H1 (cell line): ENCODE measurements around the gene NUMB. TPM values are rescaled to one million over a fixed set of nuclear protein-coding genes. Genes with fewer than 3 reads are reported as not detected.

ENCODE experiments used
- CTCF ChIA-PET: fragments of 300-600 bp; sonication (Branson Sonifier 250); formaldehyde crosslinking; loops from one replicate; lab custom pipeline; 2021; ENCODE audit not compliant: partially characterized antibody; lab: Charles Lee
- POLR2A ChIA-PET: fragments of 300-600 bp; sonication (Branson Sonifier 250); formaldehyde crosslinking; loops from one replicate; lab custom pipeline; 2021; ENCODE audit warnings: inconsistent platforms; ENCODE audit not compliant: partially characterized antibody; lab: Charles Lee
- DNase-seq, 2 experiments: peaks; one replicate each; pipeline versions ENCODE4 v3.0.0 to v3.0.0-alpha.2; 2010 to 2022; ENCODE audit warnings: low spot score in 2 of 2, low read depth in 1 of 2, mixed read lengths in 1 of 2
- FAIRE-seq: peaks from 2 replicates; lab custom pipeline; 2011; peaks lifted over from hg19 to GRCh38; lab: Jason Lieb, UNC
- H2AFZ ChIP-seq: 2 replicates; pipeline ENCODE4 v1.8.1; 2012; ENCODE audit warnings: low read length, inconsistent platforms
- H2AK5ac ChIP-seq: 2 replicates; pipeline ENCODE4 v1.6.1; 2013; ENCODE audit warnings: low read depth, low read length
- H2BK120ac ChIP-seq: replicated peaks from 2 replicates; pipeline ENCODE3; 2013; ENCODE audit warnings: low read depth, low read length, inconsistent platforms
- H2BK12ac ChIP-seq: 2 replicates; pipeline ENCODE4 v1.6.1; 2013; ENCODE audit warnings: low read depth, low read length
- H2BK15ac ChIP-seq: 2 replicates; pipeline ENCODE4 v1.6.1; 2013; ENCODE audit warnings: low read length
- H2BK20ac ChIP-seq: 2 replicates; pipeline ENCODE4 v1.6.1; 2013; ENCODE audit warnings: low read length
- H2BK5ac ChIP-seq: 2 replicates; pipeline ENCODE4 v1.6.1; 2013; ENCODE audit warnings: low read depth, low read length
- H3K14ac ChIP-seq: 2 replicates; pipeline ENCODE4 v1.6.1; 2013; ENCODE audit warnings: inconsistent platforms; ENCODE audit not compliant: insufficient read length
- H3K18ac ChIP-seq: 2 replicates; pipeline ENCODE4 v1.6.1; 2013; ENCODE audit warnings: low read length; ENCODE audit errors: extremely low read depth
- H3K23ac ChIP-seq: 2 replicates; pipeline ENCODE4 v1.6.1; 2013; ENCODE audit warnings: inconsistent platforms; ENCODE audit not compliant: insufficient read length
- H3K23me2 ChIP-seq: 2 replicates; pipeline ENCODE4 v1.6.1; 2013; ENCODE audit warnings: low read depth, low read length
- H3K27ac ChIP-seq: 2 replicates; pipeline ENCODE4 v1.6.1; 2011; ENCODE audit warnings: low read depth, low read length, inconsistent platforms
- H3K27me3 ChIP-seq, 4 experiments: replicated peaks in 1 of 4; 1 replicate in 1 of 4; 2 replicates in 3 of 4; pipeline versions ENCODE4 v1.6.1 to v1.8.1; 2011 to 2013; ENCODE audit warnings: low read length in 3 of 4, mild to moderate bottlenecking in 3 of 4, inconsistent platforms in 2 of 4, mixed read lengths in 2 of 4, moderate library complexity in 1 of 4; ENCODE audit not compliant: control insufficient read depth in 3 of 4, insufficient read depth in 3 of 4; ENCODE audit errors: extremely low read depth in 1 of 4
- H3K36me3 ChIP-seq, 4 experiments: 2 replicates each; pipeline versions ENCODE4 v1.6.1 to v1.8.1; 2011 to 2013; ENCODE audit warnings: mild to moderate bottlenecking in 4 of 4, low read length in 3 of 4, moderate library complexity in 2 of 4, control low read depth in 1 of 4, inconsistent platforms in 1 of 4; ENCODE audit not compliant: insufficient read depth in 4 of 4, control insufficient read depth in 2 of 4
- H3K4ac ChIP-seq: replicated peaks from 2 replicates; pipeline ENCODE3; 2013; ENCODE audit warnings: low read length, low read depth, mixed read lengths, inconsistent platforms; ENCODE audit not compliant: insufficient read length
- H3K4me1 ChIP-seq, 4 experiments: replicated peaks in 1 of 4; 1 replicate in 1 of 4; 2 replicates in 3 of 4; pipeline versions ENCODE4 v1.6.1 to v1.8.1; 2011 to 2013; ENCODE audit warnings: low read length in 3 of 4, inconsistent platforms in 2 of 4, mixed read lengths in 1 of 4; ENCODE audit not compliant: insufficient read depth in 4 of 4, control insufficient read depth in 3 of 4
- H3K4me2 ChIP-seq, 2 experiments: 2 replicates each; pipeline versions ENCODE4 v1.6.1 to v1.8.1; 2011 to 2013; ENCODE audit warnings: low read depth in 2 of 2, low read length in 2 of 2, control low read depth in 1 of 2, inconsistent platforms in 1 of 2, mild to moderate bottlenecking in 1 of 2; ENCODE audit not compliant: insufficient read depth in 1 of 2
- H3K4me3 ChIP-seq, 4 experiments: fragments of 200-600, 300-600 bp in 1 of 4; sonication (generic), shearing (Covaris generic), sonication (Bioruptor Twin) in 1 of 4; 2 replicates each; pipeline versions ENCODE4 v1.5.1 to v1.8.1; 2011 to 2016; ENCODE audit warnings: low read length in 4 of 4, low read depth in 3 of 4, control low read depth in 2 of 4, inconsistent platforms in 2 of 4, mild to moderate bottlenecking in 2 of 4, mixed read lengths in 1 of 4, moderate library complexity in 1 of 4; ENCODE audit not compliant: insufficient read depth in 2 of 4; ENCODE audit errors: extremely low read depth in 1 of 4
- H3K56ac ChIP-seq: replicated peaks from 2 replicates; pipeline ENCODE3; 2013; ENCODE audit warnings: low read depth, mild to moderate bottlenecking, mixed read lengths, low read length, inconsistent platforms; ENCODE audit not compliant: insufficient read length
- H3K79me1 ChIP-seq: 2 replicates; pipeline ENCODE4 v1.6.1; 2013; ENCODE audit warnings: low read depth, low read length, control low read depth
- H3K79me2 ChIP-seq, 2 experiments: 2 replicates each; pipeline versions ENCODE4 v1.6.1 to v1.8.1; 2012 to 2013; ENCODE audit warnings: low read length in 2 of 2, mild to moderate bottlenecking in 2 of 2, inconsistent platforms in 1 of 2; ENCODE audit not compliant: insufficient read depth in 2 of 2, control insufficient read depth in 1 of 2
- H3K9ac ChIP-seq, 4 experiments: replicated peaks in 1 of 4; 1 replicate in 1 of 4; 2 replicates in 3 of 4; pipeline versions ENCODE4 v1.6.1 to v1.8.1; 2011 to 2013; ENCODE audit warnings: low read depth in 3 of 4, low read length in 3 of 4, control low read depth in 2 of 4, mild to moderate bottlenecking in 2 of 4, moderate library complexity in 2 of 4, inconsistent platforms in 1 of 4; ENCODE audit errors: extremely low read depth in 1 of 4
- H3K9me3 ChIP-seq, 2 experiments: 2 replicates each; pipeline versions ENCODE4 v1.6.1 to v1.8.1; 2012 to 2013; ENCODE audit warnings: mild to moderate bottlenecking in 2 of 2, moderate library complexity in 2 of 2, control low read depth in 1 of 2, inconsistent platforms in 1 of 2, low read depth in 1 of 2, low read length in 1 of 2, mixed read lengths in 1 of 2; ENCODE audit not compliant: insufficient read depth in 2 of 2
- H4K20me1 ChIP-seq, 2 experiments: replicated peaks in 1 of 2; 2 replicates each; pipeline versions ENCODE3 to v1.8.1; 2011 to 2013; ENCODE audit warnings: inconsistent platforms in 2 of 2, low read length in 2 of 2, mild to moderate bottlenecking in 1 of 2; ENCODE audit not compliant: insufficient read depth in 2 of 2, control insufficient read depth in 1 of 2
- H4K5ac ChIP-seq: 2 replicates; pipeline ENCODE4 v1.6.1; 2013; ENCODE audit warnings: low read length, low read depth, mixed read lengths, inconsistent platforms; ENCODE audit not compliant: insufficient read length
- H4K8ac ChIP-seq: 2 replicates; pipeline ENCODE4 v1.8.0; 2013; ENCODE audit warnings: mild to moderate bottlenecking, moderate library complexity, low read length, inconsistent platforms; ENCODE audit not compliant: insufficient read depth; ENCODE audit errors: extremely low read depth
- H4K91ac ChIP-seq: replicated peaks from 2 replicates; pipeline ENCODE3; 2013; ENCODE audit warnings: low read length, mixed read lengths, inconsistent platforms; ENCODE audit not compliant: insufficient read length
- CBX8 ChIP-seq: fragments of 300-800, 300-1000 bp; sonication (generic); IDR thresholded peaks from 2 replicates; pipeline ENCODE4 v1.7.1; 2016; ENCODE audit warnings: low read depth, low read length, borderline replicate concordance
- KDM1A ChIP-seq: fragments of 200-600, 300-600 bp; sonication (generic); IDR thresholded peaks from 2 replicates; pipeline ENCODE4 v1.7.1; 2016; ENCODE audit warnings: mild to moderate bottlenecking, low read length, borderline replicate concordance
- SP2 ChIP-seq: IDR thresholded peaks from 2 replicates; pipeline ENCODE4 v1.6.1; 2012; ENCODE audit warnings: mild to moderate bottlenecking, low read length, inconsistent platforms
- WGBS, 2 experiments: shearing (Covaris generic) in 1 of 2; methylation state at CpG; one replicate each; pipeline versions ENCODE4 v1.1.6 to v1.1.7; 2013 to 2015; ENCODE audit warnings: low lambda C conversion rate in 2 of 2, mixed read lengths in 2 of 2, inconsistent platforms in 1 of 2, low coverage in 1 of 2, missing lambda C conversion rate in 1 of 2; ENCODE audit not compliant: insufficient replicate concordance in 2 of 2, insufficient coverage in 1 of 2, insufficient read length in 1 of 2; ENCODE audit errors: extremely low coverage in 1 of 2, missing lambda C conversion rate in 1 of 2; 5-methylcytosine and 5-hydroxymethylcytosine counted together
- polyA plus RNA-seq, 7 experiments: library from polyadenylated mRNA; depleted of rRNA in 3 of 7; stranded (reverse) in 5 of 7; unstranded in 2 of 7; fragments of >200 nt in 5 of 7; fragments of 200-250 nt in 2 of 7; gene quantifications; 1 replicate in 5 of 7; 2 replicates in 1 of 7; 4 replicates in 1 of 7; pipeline versions ENCODE4 v1.2.1 to v1.2.3, GENCODE V29; 2011 to 2013; ENCODE audit warnings: missing spikeins in 2 of 7, mixed read lengths in 2 of 7
- total RNA-seq: library from RNA; stranded (reverse); fragmentation: NEBNext Ultra II Directional; extraction: Animal tissue kit (Norgen Biotek cat#: 25700); gene quantifications from 2 replicates; pipeline ENCODE4 v1.2.1, GENCODE V29; 2021

The NUMB gene
- total and polyA plus RNA-seq, 2 of the 8 experiments (the other 6 are each of a cell fraction or from before 2014, with no cell fraction given), result 54.3 to 78.1 TPM

DNA sequence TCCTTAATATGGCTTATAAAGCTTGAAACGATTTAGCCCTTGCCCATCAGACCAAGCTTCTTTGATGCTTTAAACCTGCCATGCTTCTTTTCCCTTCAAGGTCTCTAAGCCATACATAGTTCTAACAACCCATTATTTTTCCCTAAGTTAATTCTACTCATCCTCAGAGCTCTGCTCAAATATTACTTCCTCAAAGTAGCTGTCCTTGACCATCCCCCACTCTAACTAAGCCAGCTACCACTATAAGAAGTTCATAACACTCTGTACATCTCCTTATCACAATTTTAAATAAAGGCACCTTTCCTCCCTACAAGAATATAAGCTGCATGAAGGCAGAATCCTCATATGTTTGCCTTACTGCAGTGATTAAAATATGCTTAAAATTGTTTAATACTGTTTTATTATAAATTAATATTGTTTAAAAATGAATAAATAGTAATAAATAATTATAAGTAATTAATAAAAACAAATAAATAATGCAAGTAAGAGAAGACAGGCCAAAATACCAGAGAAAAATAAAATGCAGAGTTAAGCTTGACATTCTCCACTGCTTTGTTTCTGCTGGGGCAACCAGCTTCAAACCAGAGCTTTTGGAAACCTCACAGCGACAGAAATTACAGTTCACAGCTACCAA lies 76.8 kb downstream of the NUMB start:
- ChIA-PET CTCF (interaction anchor here (1.2 kb wide), 1 partner anchor 90 kb away, joined by 3 read pairs; no protein-coding TSS in a partner anchor), POLR2A (no interaction called here)
- Histone ChIP-seq H4K5ac (no peak overlapping the region), H3K79me1 (no peaks in the 10 kb centered on the region), H3K79me2 (peaks cover 0 to 10% of the 10 kb centered on the region in 2 experiments; a peak in 2 of 4 replicates), H4K20me1 (peaks cover 0 to 2% of the 10 kb centered on the region in 2 experiments), H2BK12ac (no peak overlapping the region), H2BK20ac (no peak overlapping the region), H3K27ac (no peak overlapping the region), H3K36me3 (no peaks in the 10 kb centered on the region), H2BK5ac (no peak overlapping the region), H4K91ac (no peak overlapping the region), H2AK5ac (no peak overlapping the region), H3K18ac (no peak overlapping the region), H3K9ac (no peak overlapping the region), H3K4me2 (no peak overlapping the region), H2BK15ac (no peak overlapping the region), H3K23ac (no peak overlapping the region), H4K8ac (no peak overlapping the region), H3K14ac (no peak overlapping the region), H3K4ac (no peak overlapping the region), H2BK120ac (no peak overlapping the region), H3K27me3 (no peaks in the 10 kb centered on the region), H3K4me1 (no peaks in the 10 kb centered on the region), H3K56ac (no peak overlapping the region), H3K23me2 (no peaks in the 10 kb centered on the region), H3K9me3 (no peaks in the 10 kb centered on the region), H3K4me3 (no peak overlapping the region), H2AFZ (no peak overlapping the region)
- no peak for FAIRE-seq
- 95% methylated on average over 2 of the region's 2 CpGs; no CpG with 5 or more reads in 1 of the 2 experiments for WGBS, 2 experiments
- DNase-seq, result no peak
- no peak for TF ChIP-seq SP2
- TF ChIP-seq CBX8, result no peak
- TF ChIP-seq KDM1A, result no peak
